ENCODE measurements around the gene GPHA2.

The GPHA2 gene

GRCh38 chr11:64923944-64924909, 11.5 kb downstream of the GPHA2 start, which contains the start of gene PPP2R5B:
TSS of gene PPP2R5B (plus strand) at chr11:64924689. CDS start at chr11:64925735, 1,046 bp downstream.
- H4K20me1 ChIP-seq (ENCODE audit: insufficient read depth, low read length), result no peaks in the 10 kb centered on the region
- no peaks in the 10 kb centered on the region for H3K9me3 ChIP-seq (replicated peaks; ENCODE audit: insufficient read depth, low read length)
- no peaks in the 10 kb centered on the region for H3K9me2 ChIP-seq (replicated peaks; ENCODE audit: insufficient read depth, low read length)
- no peaks in the 10 kb centered on the region for H3K36me3 ChIP-seq (replicated peaks; ENCODE audit: insufficient read depth, low read length)
- H3K9ac ChIP-seq (ENCODE audit: low read length), result peak within 1 kb of the TSS; percentile 82
- H3K27ac ChIP-seq (ENCODE audit: low read length), result peak within 1 kb of the TSS; percentile 67; the same call in 1 of the 2 replicates
- no peaks in the 10 kb centered on the region for H3K27me3 ChIP-seq (replicated peaks; ENCODE audit: insufficient read depth, low read length)
- TF ChIP-seq EZH2phosphoT487 (IDR thresholded peaks at IDR 0.05; ENCODE audit: low read length) (no peak), EZH2 (optimal IDR thresholded peaks at IDR 0.05; ENCODE audit: low read depth, low read length) (no peak), CTCF (IDR thresholded peaks at IDR 0.05; ENCODE audit: low read length) (no peak)
- peak; percentile 93 for DNase-seq
- H3F3A ChIP-seq (ENCODE audit: insufficient read depth, low read length), result no peaks in the 10 kb centered on the region
- H3K4me2 ChIP-seq (ENCODE audit: low read depth, low read length), result peak within 1 kb of the TSS; percentile 97
- H3K79me2 ChIP-seq (ENCODE audit: low read length), result no peaks in the 10 kb centered on the region
- H3K4me1 ChIP-seq (ENCODE audit: low read length), result no peaks in the 10 kb centered on the region
- H3K4me3 ChIP-seq (ENCODE audit: low read length), result peak within 1 kb of the TSS; percentile 70
- H2AFZ ChIP-seq (ENCODE audit: low read length), result peak within 1 kb of the TSS; percentile 99

GRCh38 chr11:64923151-64923661, 12.5 kb downstream of the GPHA2 start:
- DNase-seq, result no peak
- Histone ChIP-seq H2AFZ (ENCODE audit: low read length) (peak overlapping the region; percentile 99), H3K9ac (ENCODE audit: low read length) (no peak overlapping the region), H3K4me3 (ENCODE audit: low read length) (no peak overlapping the region), H3K27ac (ENCODE audit: low read length) (no peak overlapping the region), H3K4me1 (ENCODE audit: low read length) (no peaks in the 10 kb centered on the region), H3K4me2 (ENCODE audit: low read depth, low read length) (0 out of 2 replicates have a peak overlapping the region, but pooled peaks have one; percentile 97), H3K9me3 (replicated peaks; ENCODE audit: insufficient read depth, low read length) (no peaks in the 10 kb centered on the region), H3K9me2 (replicated peaks; ENCODE audit: insufficient read depth, low read length) (no peaks in the 10 kb centered on the region), H3F3A (ENCODE audit: insufficient read depth, low read length) (no peaks in the 10 kb centered on the region), H3K27me3 (replicated peaks; ENCODE audit: insufficient read depth, low read length) (no peaks in the 10 kb centered on the region), H3K79me2 (ENCODE audit: low read length) (no peaks in the 10 kb centered on the region), H3K36me3 (replicated peaks; ENCODE audit: insufficient read depth, low read length) (no peaks in the 10 kb centered on the region), H4K20me1 (ENCODE audit: insufficient read depth, low read length) (no peaks in the 10 kb centered on the region)
- TF ChIP-seq CTCF (IDR thresholded peaks at IDR 0.05; ENCODE audit: low read length), result no peak
- TF ChIP-seq EZH2 (optimal IDR thresholded peaks at IDR 0.05; ENCODE audit: low read depth, low read length), result no peak
- no peak for TF ChIP-seq EZH2phosphoT487 (IDR thresholded peaks at IDR 0.05; ENCODE audit: low read length)

GRCh38 chr11:64921384-64921783, 14.3 kb downstream of the GPHA2 start:
- H3K4me1 ChIP-seq (ENCODE audit: low read length), result no peaks in the 10 kb centered on the region
- H3F3A ChIP-seq (ENCODE audit: insufficient read depth, low read length), result peaks cover 4% of the 10 kb centered on the region; the same call in 1 of the 2 replicates
- no peak for TF ChIP-seq EZH2phosphoT487 (IDR thresholded peaks at IDR 0.05; ENCODE audit: low read length)
- no peak for TF ChIP-seq EZH2 (optimal IDR thresholded peaks at IDR 0.05; ENCODE audit: low read depth, low read length)
- TF ChIP-seq CTCF (IDR thresholded peaks at IDR 0.05; ENCODE audit: low read length), result no peak
- no peak overlapping the region for H3K9ac ChIP-seq (ENCODE audit: low read length)
- no peak overlapping the region for H2AFZ ChIP-seq (ENCODE audit: low read length)
- no peaks in the 10 kb centered on the region for H3K27me3 ChIP-seq (replicated peaks; ENCODE audit: insufficient read depth, low read length)
- H3K4me2 ChIP-seq (ENCODE audit: low read depth, low read length), result no peak overlapping the region
- H3K27ac ChIP-seq (ENCODE audit: low read length), result no peak overlapping the region
- DNase-seq, result no peak
- H4K20me1 ChIP-seq (ENCODE audit: insufficient read depth, low read length), result no peaks in the 10 kb centered on the region
- H3K36me3 ChIP-seq (replicated peaks; ENCODE audit: insufficient read depth, low read length), result no peaks in the 10 kb centered on the region
- no peaks in the 10 kb centered on the region for H3K9me2 ChIP-seq (replicated peaks; ENCODE audit: insufficient read depth, low read length)
- no peaks in the 10 kb centered on the region for H3K9me3 ChIP-seq (replicated peaks; ENCODE audit: insufficient read depth, low read length)
- H3K4me3 ChIP-seq (ENCODE audit: low read length), result no peak overlapping the region
- peaks cover 5% of the 10 kb centered on the region for H3K79me2 ChIP-seq (ENCODE audit: low read length)
